NOMO-1 treated with dmso at 0.1 percent for 144 hours (cell line): ENCODE results near the gene C1RL.
"Not testable (repeated sequence)": the region's sequence is repeated elsewhere in the genome, so short reads cannot be mapped to it uniquely, and the experiment has no call there.

Experiments
- DNase-seq: peaks from one replicate; lab custom pipeline; 2025; ENCODE audit not compliant: unreplicated experiment; lab: John Stamatoyannopoulos, UW

The C1RL gene

DNA sequence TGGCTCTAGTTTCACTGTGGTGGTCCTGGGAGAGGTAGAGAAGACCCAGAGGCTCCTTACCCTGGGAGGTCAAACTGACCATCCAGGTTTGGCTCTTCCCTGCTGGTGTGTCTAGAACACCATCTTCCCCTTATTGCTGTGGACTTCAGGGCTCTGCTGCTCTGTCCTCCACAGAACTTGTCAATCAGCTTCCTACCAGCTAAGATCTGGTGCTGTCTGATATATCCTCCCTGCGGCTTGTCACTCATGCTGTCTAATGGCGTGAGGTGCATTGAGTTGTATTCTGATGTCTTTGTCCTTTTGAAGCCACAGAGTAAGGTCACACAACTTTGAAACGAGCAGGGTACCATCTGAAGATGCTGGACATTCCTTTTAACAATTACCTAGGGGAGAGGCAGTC lies 7.2 kb upstream of the C1RL start:
- no peak for DNase-seq

GRCh38 chr12:7114851-7115250 lies 5.8 kb upstream of the C1RL start:
- DNase-seq, result no peak

DNA sequence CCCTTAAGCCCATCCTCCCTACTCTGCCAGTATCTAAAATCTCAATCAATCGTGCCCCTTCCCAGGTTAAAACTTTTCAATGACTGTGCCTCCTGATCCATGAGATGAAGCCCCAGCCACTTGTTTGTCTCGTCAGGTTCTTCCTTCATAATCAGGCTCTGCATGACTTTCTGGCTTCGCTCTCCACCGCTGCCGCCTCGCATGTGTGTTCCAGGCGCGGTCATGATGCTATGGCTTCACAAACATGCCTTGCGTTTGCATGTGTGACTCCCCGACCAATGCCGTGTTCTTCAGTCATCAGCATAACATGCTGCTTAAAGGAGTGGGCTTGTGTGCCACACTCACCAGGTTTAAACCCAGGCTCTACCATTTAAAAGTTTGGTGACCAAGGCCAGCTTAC lies 5.0 kb upstream of the C1RL start:
- no peak for DNase-seq

DNA sequence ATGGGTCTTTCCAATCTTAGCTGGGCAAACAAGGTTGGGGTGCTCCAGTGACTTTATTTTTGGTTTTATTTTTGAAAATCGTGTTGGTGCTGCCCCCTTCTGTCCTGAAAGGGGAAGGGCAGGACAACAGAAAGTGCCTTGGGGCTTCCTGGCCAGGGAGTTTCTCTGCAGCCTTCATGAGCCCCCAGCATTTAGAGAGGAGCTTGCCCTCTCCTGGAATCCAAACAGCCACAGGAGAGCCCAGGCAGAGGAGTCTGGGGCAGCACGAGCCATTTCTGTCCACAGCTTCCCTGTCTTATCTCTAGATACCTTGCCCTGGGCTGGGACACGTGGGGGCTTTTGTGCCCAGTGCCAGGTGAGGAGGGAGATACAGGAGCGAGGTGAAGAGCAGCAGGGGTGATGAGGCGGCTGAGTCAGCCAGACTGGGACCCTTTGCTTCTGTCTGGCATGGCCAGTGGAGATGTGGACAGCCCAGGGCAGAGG lies 4.4 kb upstream of the C1RL start:
- peak; percentile 13 for DNase-seq

- DNase-seq, result no peak
These were observed 3.0 kb upstream of the C1RL start for GRCh38 chr12:7112041-7112440.

GRCh38 chr12:7110661-7111060 lies 1.6 kb upstream of the C1RL start:
- DNase-seq, result no peak

DNA sequence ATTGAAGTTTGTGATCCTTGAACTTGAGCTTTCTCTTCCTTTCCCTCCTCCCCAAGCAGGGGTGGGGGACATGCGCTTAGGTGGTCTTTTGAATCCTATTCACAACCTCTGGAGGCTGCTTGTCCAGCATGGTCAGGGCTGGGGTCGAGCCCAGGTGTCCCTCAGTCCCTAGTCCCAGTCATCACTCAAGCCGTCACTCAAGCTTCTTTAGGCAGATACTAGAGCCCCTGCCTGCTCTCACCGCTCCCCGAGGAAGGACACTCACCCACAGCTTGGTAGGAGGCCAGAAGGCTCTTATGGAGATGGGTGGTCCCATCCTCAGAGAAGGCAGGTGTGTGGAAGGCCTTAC lies 532 bp upstream of the C1RL start:
- no peak for DNase-seq

- DNase-seq, result peak; percentile 79
These were observed 815 bp downstream of the C1RL start for GRCh38 chr12:7108003-7108795.

GRCh38 chr12:7107636-7108002 lies 1.4 kb downstream of the C1RL start:
- DNase-seq, result no peak

GRCh38 chr12:7107181-7107580 lies 1.8 kb downstream of the C1RL start:
- DNase-seq, result not testable (repeated sequence)

DNA sequence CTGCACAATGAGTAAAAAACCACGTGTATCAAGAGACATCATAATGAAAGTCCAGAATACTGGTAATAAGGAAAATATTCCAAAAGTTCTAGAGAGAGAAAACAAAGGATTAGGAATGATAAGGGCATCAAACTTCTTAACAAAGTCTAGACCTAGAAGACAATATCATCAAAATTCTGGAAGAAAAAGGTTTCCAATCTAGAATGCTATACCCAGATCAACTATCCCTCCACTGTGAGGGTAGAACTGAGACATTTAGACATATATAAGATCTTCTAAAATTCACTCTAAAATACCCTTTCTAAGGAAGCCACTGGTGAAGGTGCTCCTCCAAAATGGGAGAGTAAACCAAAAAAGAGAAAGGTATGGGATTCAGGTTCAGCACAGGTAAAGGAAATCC lies 2.9 kb downstream of the C1RL start:
- no peak for DNase-seq

DNA sequence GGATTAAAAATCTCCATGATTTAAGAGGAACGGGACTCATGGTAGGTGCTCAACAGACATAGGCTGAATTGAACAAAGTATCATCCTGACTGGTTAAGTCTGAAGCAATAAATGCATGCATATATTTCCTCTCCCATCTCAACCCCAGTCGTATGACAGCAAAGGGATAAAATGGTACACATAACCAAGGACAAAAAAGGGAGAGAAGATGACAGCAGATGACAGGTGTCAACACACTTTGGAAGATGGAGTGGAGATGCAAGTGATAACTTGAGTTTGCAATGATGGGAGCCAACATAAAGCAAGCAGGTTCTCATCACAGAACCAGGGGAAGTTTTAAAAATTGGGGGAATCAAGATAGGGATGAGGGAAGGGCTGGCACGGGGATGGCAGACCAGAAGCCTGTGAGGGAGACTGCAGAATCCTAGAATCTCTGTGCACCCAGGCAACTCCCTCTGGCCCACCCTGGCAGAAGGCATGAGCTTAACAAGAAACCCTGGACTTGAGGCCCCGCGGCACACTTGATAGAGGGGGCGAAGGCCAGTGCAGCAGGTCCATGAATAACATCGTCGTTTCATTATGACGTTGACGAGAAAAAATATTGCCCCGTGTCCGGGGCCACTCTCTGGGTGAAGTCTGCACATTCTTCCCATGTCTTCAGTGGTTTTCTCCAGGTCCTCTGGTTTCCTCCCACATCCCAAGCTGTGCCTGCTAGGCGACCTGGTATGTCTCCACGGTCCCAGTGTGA lies 5.0 kb downstream of the C1RL start:
- DNase-seq, result no peak

DNA sequence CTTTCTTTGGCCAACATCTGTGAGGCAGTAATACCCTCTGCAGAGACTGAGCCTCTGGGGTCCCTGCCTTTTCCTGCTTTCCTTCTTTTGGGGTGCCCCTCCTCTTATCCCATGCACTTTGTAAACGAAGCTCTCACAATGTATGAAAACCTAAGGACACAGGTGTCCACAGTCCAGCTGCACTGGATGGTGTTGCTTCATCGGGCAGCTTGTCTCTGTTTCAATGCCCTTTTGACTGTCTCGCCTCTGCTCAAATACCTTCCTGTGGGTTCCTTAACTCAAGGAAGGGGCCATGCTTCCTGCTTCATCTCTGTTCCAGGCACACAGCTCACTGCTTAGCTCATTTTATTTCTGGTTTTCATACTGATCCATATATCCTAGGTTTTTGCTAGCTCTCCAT lies 6.4 kb downstream of the C1RL start:
- DNase-seq, result no peak

GRCh38 chr12:7101694-7102131 lies 7.3 kb downstream of the C1RL start:
- DNase-seq, result no peak

DNA sequence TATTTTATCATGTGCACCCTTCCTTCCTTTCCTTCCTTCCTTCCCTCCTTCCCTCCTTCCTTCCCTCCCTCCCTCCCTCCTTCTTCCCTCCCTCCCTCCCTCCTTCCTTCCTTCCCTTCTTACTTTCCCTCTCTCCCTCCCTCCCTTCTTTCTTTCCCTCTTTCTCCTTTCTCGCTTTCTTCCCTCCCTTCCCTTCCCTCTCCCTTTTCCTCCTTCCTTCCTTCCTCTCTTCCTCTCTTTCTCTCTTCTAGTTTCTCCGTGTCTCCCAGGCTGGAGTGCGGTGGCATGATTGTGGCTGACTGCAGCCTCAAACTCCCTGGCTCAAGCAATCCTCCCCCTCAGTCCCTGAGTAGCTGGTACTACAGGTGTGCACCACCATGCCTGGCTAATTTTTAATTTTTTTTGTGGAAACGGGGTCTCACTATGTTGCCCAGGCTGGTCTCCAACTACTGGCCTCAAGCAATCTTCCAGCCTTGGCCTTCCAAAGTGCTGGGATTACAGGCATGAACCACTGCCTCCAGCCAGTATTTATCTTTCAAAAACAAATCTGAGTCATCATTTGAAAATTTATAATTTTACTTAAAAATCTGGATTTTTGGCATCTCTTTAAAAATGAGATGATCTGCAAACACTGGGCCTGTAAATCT lies 7.8 kb downstream of the C1RL start:
- no peak for DNase-seq

DNA sequence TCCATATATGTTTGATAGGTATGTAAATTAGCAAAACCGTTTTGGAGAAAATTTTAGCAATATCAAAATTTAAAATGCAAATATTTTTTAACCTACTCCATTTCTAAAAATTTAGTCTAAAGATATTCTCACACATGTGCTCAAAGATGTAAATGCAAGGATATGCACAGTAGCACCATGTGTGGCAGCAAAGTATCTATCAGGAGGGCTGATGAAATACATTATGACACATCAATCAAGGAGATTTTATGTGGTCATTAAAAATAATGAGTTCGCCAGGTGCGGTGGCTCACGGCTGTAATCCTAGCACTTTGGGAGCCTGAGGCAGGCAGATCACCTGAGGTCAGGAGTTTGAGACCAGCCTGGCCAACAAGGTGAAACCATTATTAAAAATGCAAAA lies 8.8 kb downstream of the C1RL start:
- DNase-seq, result no peak

DNA sequence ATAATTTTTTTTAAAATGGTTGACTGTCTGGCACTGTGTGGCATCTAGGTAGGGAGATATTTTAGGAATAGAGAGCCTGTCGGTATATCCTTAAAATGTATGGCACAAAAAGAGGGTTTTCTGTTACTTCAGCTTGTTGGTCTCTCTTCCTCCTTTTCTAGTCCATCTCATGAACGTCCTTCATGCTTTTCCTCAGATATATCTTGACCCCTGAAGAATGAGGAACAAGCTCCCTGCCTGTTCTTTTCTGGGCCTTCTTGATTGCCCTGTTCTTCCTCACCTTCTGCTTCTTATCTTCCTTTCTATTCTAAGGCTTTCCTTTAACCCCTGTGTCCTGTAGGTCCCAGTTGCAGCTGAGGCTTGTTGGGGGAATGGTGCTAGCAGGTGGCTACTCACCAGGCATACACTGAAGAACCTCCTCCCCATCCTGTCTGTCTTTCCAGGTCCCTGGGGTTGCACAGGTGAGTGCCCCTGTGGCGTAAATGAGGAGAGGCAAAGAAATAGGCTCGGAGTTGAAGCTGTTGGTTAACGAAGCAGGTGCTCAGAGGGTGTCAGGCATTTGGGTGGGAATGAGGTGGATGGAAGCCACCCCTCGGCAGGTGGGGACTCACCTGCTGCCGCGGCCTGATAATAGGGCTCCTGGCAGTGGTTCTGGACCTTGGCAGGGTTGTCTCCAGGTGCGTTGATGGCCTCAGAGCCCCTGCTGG lies 9.6 kb downstream of the C1RL start:
- peak; percentile 27 for DNase-seq

DNA sequence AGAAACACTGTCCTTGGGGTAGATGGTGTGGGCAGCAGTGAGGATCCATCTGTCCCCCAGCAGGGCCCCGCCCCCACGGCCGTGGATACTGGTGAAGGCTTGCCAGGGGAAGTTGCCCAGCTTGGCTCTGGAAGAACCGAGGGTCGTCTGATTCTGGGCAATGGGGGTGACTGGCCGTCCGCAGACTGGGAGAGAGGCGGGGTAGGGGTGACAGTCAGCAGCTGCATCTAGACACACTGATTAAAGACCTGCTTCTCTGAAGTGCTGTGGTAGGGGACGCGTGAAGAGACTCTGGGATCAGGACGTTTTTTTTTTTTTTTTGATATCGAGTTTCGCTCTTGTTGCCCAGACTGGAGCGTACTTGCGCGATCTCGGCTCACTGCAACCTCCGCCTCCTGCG lies 12.0 kb downstream of the C1RL start:
- DNase-seq, result no peak

DNA sequence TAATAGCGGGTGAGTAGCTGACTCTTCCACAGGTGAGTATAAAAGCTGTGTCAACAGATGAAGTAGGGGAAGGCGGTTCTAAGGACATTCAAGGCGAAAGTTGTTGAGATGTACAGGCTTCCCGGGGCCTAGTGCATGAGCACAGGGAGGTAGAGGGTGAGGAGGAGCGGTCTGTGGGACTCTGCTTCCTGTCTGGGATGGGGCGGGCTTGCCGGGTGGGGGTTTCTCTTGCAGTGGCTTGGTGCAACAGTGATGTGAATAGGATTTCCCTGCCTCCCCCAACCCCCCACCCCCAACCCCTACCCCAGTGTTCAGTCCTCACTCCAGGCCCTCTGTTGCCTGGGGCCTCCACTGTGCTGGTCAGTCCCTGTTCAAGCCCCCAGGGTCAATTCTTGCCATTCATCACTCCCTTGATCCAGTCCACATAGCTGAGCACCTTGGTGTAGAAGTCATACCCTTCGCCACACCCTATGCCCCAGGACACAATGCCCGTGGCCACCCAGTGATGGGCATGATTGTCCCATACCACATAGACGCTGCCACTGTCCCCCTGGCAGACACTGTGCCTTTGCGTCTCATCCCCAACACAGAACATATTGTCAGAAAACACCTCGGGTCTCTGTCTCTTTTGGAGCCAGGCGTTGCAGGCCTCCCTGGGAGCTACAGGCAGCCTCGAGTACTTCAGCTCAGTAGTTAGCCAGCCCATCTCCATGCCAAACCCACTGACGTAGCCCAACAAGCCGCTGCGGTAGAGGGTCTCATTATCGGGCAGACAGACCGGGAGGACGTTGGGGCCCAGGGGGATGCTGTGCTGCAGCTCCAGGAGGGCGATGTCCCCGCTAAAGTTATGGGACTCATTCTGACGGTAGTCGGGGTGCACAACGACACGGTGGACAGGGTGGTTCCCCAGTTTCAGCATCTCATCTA lies 12.7 kb downstream of the C1RL start:
- DNase-seq, result no peak

DNA sequence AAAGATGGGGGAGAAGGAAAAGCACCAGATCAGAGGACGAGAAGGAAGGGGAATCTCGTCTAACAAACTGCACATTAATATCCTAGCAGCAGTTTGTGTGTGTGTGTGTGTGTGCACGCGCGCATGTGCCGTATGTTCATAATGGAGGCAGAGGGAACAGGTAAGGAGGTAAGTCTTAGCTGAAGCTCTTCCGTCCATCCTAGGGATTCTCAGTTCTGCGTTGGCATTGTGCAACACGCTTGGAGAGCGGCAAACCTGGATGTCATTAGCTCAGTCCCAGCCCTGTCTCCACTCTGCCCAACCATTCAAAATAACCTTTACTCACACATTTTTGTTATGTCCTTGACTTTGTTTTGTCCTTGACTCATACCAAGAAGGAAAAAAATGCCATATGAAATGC lies 15.1 kb downstream of the C1RL start:
- DNase-seq, result no peak
